LHCN-M2 (cell line): ENCODE data around the gene UBE2G2. TPM values are rescaled to one million over a fixed set of nuclear protein-coding genes. Genes with fewer than 3 reads are reported as not detected.

Experiments
- DNase-seq: peaks from one replicate; pipeline ENCODE4 v3.0.0-alpha.2; 2012; ENCODE audit warnings: low read depth
- total RNA-seq: library from RNA; depleted of rRNA; stranded (reverse); fragments of >200 nt; gene quantifications from 2 replicates; pipeline ENCODE4 v1.2.3, GENCODE V29; 2014

Gene UBE2G2
- total RNA-seq, 1 experiment from 2014 or later, result 54.5 TPM

DNA sequence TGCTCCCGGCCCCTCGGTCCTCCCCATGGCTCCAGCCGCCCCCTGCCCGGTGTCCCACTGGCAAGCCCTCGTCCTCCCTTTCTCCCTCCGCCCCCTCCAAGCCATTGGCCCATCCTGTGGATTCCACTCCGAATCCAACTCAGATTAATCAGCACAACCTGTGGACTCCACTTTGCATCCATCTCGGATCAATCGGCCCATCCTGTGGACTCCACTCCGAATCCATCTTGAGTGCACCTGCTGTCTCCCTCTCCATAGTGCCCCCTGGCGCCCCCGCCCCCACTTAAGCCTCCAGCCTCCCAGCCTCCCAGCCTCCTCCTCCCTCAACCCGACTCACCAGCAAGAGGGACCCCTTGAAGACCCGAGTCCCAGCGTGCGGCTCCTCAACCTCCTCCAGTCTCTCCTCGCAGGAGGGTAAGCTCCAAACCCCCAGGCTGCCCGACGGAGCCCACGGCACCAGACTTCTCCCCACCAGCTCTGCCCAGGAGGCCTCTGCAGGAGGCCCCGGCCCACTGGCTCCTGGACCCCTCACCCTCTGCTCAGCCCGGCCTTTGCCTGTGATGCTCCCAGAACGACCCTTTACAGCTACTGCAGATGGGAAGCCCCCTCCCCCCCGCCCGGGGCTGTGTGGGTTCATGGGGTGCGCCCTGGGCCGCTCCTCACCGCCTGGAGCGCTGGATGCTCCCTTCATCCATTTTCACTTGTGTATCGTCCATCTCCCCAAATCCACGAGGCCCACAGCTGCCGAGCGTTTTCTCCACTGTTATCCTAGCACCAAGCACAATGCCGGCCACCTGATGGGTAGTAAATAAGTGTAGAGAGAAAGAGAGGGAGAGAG lies 49.6 kb downstream of the UBE2G2 start:
- no peak for DNase-seq

DNA sequence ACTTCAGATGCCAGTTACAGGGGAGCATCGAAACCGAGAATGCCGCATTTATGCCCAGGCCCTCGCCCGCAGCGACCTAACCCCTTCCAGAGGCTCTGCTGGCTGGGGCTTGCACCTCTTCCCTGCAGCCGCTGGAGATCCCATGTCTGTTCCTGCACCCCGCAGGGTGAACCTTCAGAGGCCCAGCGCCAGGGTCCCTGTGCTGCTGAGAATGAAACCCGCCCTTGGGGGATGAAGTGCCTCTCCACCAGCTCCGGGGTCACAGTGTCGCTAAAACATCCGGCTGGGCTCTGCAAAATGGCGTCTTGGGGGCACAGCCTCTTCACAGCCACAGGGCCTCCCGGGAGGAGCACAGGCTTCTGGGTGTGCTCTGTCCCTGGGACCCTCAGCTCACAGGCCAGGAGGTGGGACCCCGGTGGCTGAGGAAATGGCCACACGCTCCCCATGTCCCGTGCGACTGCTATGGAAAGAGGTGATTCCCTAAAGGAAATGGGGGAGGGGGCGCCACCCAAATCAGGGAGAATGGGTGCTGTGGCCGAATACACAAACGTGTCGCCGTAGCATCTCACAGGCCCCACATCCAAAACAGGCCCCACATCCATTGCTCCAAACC lies 50.3 kb downstream of the UBE2G2 start:
- DNase-seq, result no peak

DNA sequence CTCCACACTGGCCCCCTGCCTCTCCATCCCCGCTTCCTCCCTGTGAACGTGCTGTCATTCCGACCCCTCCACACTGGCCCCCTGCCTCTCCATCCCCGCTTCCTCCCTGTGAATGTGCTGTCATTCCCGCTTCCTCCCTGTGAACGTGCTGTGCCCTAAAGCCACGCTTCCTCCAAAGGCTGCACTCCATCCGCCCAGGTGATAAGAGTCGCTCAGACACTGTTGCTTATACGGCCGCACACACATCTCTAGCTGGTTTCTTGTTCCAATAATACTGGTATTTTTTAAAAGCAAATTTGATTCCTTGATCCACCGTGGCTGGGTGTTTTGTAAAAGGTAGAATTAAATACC lies 51.0 kb downstream of the UBE2G2 start:
- DNase-seq, result no peak

DNA sequence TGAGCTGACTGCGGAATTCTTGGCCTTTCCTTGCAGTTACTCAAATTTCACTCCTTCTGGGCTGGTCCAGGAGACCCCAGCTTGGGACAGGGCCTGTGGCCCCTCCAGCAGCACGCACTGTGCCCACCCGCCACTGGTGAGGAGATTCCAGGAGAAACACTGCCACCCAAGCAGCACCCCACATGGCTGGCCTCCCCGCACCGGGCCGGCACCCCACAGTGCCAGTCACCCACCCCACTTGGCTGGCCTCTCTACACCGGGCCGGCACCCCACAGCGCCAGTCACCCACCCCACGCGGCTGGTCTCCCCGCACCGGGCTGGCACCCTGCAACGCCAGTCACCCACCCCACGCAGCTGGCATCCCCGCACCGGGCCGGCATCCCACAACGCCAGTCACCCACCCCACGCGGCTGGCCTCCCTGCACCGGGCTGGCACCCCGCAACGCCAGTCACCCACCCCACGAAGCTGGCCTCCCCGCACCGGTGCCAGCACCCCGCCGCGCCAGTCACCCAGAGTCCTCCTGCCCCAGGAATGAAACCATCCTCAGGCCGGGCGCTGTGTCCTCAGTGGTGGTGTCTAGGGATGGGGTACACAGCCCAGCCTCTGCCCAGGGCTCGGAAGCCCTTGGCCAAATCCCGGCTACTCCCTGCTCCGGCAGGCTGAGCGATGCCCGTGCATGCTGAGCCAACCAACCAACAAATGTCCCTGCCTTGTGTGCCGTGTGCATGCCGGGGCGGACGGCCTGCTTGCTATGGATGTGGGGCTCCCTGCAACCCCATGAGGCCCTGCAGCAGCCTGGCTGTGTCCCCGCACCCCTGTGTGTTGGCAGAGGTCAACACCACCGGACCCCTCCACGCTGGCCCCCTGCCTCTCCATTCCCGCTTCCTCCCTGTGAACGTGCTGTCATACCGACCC lies 51.6 kb downstream of the UBE2G2 start:
- no peak for DNase-seq

DNA sequence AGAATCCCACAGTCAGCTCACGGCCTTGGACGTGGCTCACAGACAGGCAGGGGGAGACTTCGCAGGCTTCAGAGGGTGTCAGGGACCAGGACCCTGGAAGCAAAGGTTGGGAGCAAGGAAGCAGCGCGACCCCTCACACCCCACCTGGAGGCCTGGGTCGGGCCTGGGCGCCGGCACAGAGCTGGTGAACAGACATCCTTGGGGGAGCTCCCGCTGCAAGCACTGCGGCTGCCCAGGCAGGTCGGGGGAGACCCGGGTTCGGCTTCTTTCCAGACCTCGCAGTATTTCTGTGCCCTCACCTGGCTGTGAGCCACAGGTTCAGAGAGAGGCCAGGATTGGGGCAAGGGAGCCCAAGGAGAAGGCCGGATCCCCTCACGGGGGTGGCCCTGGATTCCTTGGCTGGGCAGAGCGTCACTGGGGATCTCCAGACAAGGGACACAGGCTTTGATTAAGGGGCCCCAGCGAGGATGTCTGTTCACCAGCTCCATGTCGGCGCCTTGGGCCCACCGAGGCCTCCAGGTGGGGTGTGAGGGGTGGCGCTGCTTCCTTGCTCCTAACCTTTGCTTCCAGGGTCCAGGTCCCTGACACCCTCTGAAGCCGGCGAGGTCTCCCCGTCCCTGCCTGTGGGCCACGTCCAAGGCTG lies 52.4 kb downstream of the UBE2G2 start:
- DNase-seq, result no peak

DNA sequence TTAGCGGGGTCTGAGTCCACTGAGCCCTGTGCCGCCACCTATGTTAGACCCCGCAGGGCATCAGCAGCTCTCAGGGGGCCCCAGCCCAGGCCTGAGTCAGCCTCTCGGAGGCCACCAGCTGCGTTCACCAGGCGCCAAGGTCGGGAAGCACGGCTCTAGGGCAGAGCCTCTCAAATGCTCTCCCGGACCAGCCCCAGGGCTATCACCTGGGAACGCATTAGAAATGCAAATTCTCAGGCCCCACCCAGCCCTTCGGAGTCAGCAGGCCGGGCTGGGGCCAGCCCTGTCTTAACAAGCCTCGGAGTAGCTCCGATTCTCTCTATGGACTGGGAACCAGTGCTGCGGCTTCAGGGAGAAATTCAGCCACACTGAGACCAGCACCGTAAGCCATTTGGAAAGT lies 53.0 kb downstream of the UBE2G2 start:
- DNase-seq, result no peak

DNA sequence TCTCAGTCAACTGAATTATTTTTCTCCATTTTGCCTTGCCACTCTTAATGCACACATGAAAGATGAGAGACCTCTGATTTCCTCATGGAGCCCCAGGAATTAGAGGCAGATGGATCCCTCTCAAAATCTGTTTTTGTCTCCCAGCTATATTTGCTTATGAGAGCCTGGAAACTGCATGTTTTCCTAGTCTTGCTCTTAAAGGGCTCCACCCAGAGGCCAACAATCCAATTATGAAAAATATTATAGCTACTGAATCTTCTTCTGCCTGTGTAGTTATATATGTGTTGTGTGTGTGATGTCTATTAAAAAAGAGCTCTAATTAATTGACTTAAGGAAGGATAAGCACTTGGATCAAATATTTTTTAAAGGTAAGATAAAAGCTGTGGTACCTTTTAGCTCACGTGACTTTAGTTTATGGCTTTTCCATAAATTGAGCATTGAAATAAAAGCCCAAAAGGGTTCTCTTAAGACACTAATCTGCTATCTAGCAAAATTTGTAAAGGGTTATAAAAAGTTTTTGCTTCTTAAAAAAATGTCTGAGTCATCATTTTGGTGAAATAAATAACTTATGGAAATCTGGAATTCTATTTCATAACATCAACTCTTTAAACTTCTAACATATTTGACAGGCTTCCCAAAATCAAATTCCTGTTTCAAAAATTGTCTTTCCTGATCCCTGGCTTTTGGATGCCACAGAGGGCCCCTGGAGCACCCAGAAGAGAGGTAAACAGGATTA lies 59.0 kb downstream of the UBE2G2 start:
- DNase-seq, result no peak

DNA sequence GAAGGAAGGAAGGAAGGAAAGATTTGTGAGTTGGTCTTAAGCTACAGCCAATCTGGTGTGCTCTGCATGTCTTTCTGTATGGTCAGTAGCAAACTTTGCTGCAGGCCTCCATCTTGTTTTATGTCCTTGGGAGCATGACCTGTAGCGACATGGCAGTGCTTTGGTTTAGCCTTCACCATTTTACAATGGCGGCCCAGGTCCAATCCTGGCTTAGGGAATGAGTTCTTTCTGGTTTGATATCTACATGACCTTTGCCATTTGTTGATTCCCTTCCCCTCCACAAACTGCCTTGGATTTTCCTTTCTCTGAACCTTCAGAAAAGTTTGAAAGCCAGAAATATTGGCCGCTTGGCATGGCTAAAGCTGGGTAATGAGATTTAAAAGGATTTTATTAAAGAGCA lies 59.7 kb downstream of the UBE2G2 start:
- no peak for DNase-seq

DNA sequence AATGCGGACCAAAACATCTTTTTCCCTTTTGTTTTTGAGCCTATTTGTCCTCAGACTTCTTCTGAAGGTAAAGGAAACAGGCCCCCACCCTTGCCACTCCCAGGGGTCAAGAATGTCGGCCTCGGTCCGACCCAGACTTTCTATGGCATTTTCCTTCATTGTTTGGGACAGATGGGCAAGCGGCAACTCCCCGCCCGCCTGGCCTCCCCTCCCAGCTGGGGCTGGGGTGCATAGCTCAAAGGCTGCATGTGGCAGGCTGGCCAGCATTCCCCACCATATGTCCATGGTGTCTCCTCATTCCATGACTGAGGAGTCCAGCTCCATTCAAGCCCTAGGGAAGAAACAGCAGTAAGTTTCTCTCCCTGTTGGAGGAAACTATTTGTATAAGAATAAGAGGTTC lies 60.9 kb downstream of the UBE2G2 start:
- DNase-seq, result no peak

DNA sequence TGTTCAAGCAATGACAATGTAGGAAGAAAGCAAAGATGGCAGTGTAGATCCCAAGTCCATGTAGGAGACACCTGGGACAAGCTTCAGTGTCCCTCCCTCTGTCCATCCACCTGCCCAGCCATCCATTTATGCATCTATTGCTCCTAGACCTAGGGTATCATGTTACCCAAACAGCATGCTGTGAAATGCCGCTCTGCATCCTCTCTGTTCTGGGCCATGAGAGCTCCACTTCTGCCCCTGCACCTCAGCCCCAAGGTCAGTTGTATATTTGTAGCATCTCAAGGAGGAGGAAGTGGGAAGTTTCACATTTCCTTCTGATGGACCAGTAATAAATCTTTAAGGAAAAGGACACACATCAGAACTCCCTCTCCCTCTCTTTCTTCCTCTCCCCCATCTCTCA lies 62.3 kb downstream of the UBE2G2 start:
- DNase-seq, result no peak

DNA sequence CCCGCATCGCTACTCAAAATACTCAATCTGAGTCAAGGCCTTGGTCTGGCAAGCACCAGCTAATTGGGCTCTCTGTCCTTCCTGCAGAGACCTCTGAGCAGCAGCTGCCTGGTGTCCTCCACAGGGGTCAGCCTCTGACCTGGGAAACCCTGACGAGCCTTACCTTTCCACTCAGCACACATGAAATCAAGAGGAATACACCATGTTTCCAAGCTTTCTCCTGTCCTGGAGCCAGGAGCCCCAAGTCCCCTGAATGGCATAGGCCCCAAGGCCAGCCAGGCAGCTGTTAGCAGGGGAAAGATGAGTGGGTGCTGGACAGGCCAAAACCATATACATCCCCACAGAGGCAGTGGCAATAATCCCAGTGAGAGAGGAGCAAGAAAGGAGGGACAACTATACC lies 63.0 kb downstream of the UBE2G2 start:
- no peak for DNase-seq

DNA sequence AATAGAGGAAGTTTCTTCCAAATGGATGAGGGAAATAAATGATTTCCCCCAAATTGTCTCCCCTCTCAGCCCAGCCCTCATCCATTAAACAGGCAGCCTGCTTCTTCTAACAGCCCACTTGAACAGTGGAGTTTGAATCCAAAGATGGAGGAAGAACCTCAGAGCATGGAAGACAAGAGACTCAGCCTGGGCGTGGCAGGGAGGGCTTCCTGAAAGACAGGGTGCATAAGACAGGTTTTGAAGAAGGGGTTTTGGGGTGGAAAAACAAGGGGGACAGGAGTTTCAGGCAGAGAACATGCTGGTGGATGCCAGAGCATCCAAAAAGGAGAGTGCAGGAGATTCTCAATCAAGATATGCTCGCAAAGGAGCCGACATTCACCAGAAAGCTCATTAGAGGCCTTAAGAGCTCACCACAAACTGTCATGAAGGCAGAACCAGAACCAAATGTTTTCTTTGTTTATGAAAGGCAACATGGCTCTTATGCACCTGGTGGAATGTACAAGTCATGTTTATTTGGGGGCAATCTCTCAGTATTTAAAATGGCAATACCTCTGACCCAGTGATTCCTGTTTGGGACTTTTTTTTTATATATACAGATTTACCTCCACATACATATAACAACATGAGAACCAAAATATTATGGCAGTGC lies 63.8 kb downstream of the UBE2G2 start:
- DNase-seq, result peak; percentile 34

DNA sequence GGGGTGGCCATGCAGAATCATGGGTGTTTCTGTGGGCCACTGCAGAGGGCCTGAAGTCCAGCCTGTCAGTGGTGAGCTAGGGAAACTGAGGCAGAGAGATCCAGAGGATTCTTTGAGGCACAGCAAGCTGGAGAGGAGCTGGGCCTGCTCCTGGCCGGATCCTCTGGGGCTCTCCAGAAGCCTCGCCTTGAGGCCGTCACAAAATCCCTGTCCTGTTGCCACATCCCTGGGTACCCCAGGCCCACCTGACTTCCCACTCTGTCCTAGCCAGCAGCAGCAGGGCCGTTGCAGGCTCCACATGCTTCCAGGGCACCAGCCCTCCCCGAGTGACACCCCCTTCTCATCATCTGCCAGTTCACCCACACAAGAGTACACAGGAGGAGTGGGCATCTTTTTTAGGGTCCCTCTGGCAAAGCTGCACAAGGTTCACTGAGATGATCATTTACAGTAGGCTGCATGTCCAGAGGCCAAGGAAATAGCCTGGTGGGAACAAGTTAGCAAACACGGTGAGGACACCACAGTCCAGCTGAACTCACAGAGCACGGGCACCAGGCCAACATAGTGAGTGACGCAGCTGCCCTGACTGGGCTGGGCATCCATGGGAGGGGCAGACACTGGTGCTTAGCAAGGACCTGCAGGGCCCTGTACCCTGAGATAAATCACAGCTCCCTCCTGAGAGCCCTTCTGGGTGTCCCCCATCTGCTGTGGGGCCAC lies 65.2 kb downstream of the UBE2G2 start:
- DNase-seq, result no peak

DNA sequence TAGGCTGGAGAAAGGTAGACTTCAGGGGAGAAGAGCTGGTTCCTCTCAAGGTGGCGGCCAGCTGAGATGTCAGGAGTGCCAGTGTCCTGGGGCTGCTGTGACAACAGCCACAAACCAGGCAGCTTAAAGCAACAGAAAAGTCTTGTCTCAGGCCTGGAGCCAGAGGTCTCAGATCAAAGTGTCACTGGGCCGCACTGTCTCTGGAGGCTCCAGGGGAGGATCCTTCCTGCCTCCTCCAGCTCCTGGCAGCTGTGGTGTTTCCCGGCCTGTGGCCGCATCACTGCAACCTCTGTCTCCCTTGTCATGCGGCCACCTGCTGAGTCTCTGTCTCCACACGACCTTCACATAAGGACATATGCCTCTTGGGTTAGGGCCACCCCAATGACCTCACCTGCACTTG lies 65.8 kb downstream of the UBE2G2 start:
- DNase-seq, result no peak

DNA sequence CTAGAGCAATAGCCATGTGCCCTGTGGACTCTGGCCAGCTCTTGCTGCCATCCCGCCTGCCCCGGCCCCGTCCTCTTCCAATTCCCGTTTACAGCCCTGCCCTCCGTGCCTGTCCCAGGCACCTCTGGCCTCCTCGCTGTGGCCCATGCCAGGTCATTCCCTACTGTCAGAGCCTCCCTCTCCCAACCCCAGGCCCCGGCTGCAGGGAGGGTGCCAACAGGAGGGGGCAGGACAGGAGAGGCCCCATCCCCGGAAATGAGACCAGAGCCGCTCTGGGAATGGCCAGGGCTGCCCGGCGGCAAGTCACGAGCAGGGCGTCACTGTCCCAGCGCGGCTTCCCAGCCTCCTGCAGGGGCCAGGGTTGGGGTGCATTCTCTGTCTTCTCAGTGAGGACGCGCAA lies 66.8 kb downstream of the UBE2G2 start:
- DNase-seq, result no peak

DNA sequence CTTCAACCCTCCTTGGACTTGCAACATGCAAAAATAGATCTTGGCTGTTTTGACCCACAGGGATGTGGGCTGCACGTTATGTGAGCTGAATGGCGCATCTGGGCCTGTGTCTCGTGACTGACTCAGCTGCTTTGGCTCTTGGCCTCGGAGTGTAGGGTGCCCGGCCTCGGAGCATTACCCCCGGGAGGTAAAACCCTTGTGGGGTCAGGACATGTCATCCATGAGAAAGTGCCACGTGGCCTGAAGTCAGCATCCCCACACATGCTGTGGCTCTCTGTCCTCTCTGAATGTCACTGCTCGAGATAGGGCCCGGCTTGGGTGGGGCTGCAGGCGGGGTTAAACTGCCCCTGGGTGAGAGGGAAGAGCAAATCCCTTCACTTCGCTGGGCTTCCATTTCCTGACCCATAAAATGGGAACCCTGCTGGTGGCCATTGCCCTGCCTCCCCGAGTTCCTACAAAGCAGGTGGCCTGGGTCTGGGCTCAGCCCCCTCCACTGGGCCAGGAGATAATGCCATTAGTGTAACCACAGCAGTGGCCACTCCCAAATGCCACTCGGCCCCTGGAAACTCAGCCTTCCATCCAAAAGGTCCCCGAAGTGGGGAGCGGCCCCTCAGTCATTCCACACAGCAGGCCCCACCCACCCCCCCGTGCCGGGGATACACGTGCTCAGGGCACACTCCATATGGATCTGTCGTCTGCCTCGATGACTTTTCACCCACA lies 67.4 kb downstream of the UBE2G2 start:
- no peak for DNase-seq

DNA sequence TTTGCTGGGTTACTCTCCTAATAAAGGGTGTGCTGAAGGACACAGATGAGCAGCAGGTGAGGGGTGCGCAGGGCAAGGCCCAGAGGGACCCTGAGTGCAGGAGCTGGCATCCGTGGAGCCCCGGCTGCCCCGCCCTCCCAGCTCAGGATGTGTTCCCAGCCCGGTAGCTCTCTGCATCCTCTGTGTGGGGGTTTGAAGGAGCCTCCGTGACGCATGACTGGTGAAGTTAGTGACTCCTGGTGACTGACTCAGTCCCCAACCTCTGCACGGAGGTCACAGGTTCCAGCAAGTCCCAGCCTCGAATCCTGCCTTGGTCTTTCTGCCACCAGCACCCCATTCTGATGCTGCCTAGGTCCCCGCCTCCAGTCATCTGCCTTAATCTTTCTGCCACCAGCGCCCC lies 68.7 kb downstream of the UBE2G2 start:
- DNase-seq, result no peak

DNA sequence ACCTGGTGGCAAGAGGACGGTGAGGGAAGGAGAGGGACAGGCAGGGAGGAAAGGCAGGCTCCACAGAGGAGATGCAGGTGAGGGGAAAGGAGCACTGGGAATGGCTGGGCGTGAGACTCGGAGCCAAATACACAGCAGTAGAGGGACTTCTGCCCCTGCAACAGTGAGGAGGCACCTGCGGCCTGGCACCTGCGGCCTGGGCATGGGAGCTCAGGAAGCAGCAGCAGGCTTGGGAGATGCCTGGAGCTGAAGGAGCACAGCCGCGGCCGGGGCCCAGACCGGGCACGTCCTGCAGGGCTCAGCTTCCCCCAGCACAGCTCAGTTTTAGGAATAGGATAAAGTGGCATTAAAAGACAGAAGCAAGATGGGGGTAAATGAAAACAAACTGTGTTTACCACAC lies 69.4 kb downstream of the UBE2G2 start:
- DNase-seq, result no peak

DNA sequence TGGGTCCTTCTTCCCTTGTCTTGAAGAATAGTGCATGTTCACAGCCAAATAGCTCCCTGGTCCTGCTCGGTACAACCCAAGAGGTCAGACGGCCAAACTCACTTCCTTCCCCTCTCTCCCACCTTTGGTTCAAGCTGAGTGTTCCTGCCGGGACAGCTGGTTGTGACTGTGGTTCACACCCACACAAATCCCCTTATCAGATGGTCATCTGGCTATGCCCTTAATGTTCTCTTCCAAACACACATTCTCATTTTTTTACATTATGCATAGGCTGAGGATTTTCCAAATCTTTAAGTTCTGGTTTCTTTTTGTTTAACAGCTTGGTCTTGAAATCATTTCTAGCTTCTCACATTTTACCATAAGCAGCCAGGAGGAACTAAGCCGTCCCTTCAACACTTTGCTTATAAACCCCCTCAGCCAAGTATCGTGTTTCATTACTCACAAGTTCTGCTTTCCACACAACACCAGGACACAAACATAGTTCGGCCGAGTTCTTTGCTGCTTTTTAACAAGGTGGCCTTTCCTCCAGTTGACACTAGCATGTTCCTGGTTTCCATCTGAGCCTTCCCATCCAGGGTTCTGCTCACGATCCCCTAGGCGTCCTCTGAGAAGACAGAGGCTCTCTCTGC lies 70.6 kb downstream of the UBE2G2 start:
- DNase-seq, result no peak
